Activated CD4-positive, alpha-beta memory T cell treated with anti-CD3 and anti-CD28 coated beads, Interleukin-2, amount 10 ng/mL, durations not matched to agents 7 days and 5 days (primary cell): Measurements from ENCODE around the gene FAM53B. TPM values are rescaled to one million over a fixed set of nuclear protein-coding genes. Genes with fewer than 3 reads are reported as not detected.
A peak's percentile ranks its signal among the peaks of the same experiment; 100 is the strongest.

Experiments
- CTCF ChIA-PET: fragments of 350-600 bp; sonication (Branson Sonifier 250); formaldehyde crosslinking; loops from one replicate; lab custom pipeline; 2021; ENCODE audit warnings: antibody characterized with exemption, inconsistent platforms; lab: Charles Lee
- POLR2A ChIA-PET: fragments of 350-600 bp; sonication (Branson Sonifier 250); formaldehyde crosslinking; loops from one replicate; lab custom pipeline; 2021; ENCODE audit warnings: antibody characterized with exemption; lab: Charles Lee
- DNase-seq: peaks from one replicate; pipeline ENCODE4 v3.0.0-alpha.2; 2020
- H3K27ac Mint-ChIP-seq: one replicate; pipeline ENCODE4 v1.8.0; 2021; ENCODE audit warnings: mild to moderate bottlenecking, mixed read lengths
- H3K27me3 Mint-ChIP-seq: one replicate; pipeline ENCODE4 v1.8.0; 2021; ENCODE audit warnings: mixed read lengths
- H3K36me3 Mint-ChIP-seq: one replicate; pipeline ENCODE4 v1.8.0; 2021; ENCODE audit warnings: low read depth, mixed read lengths
- H3K4me1 Mint-ChIP-seq: one replicate; pipeline ENCODE4 v1.8.0; 2021; ENCODE audit warnings: mixed read lengths
- H3K4me3 Mint-ChIP-seq: one replicate; pipeline ENCODE4 v1.8.0; 2021; ENCODE audit warnings: mild to moderate bottlenecking, mixed read lengths
- H3K9me3 Mint-ChIP-seq: one replicate; pipeline ENCODE4 v1.8.0; 2021; ENCODE audit warnings: mixed read lengths
- total RNA-seq, 2 experiments: library from RNA; stranded (reverse); gene quantifications; one replicate each; pipeline ENCODE4 v1.2.3, GENCODE V29; 2021

Gene FAM53B
- total RNA-seq, 2 experiments from 2014 or later, result 44.9 to 46.6 TPM

DNA sequence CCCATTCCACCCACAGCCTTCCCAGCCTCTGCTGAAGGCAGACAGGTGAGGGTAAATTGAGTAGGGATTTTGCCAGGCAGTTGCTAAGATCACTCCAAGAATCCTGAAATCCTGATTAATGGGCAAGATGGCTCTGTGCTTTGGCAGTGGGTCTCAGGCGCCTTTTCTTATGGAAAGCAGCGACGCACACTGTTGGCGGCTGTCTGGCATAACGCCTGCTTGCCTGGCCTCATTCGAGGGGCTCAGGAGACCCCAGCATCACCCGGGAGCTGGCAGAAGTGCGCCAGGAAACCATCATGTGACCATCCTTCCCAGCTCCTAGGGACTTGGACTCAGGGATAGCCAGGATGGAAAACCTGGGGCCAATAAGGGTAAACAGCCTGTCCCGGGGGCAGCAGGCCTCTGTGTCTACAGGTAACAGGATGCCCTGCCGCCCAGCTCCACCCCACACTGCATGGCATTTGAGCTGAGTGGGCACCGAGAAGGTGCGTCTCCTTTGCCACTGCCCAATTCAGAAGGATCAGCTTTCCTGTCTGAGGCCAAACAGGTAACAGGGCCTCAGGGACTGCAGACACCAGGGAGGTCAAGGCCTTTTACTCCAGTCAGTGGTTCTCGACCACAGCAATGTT, 98.6 kb downstream of the FAM53B start:
- ChIA-PET POLR2A (interaction anchor here (1.0 to 6.5 kb wide), 3 partner anchors 43 to 96 kb away, joined by 3 to 89 read pairs (median 4); no protein-coding TSS in a partner anchor), CTCF (interaction anchor here (1.1 to 6.8 kb wide), 2 partner anchors 73 to 95 kb away, joined by 3 to 74 read pairs; no protein-coding TSS in a partner anchor)
- Mint-ChIP-seq H3K9me3 (no peaks in the 10 kb centered on the region), H3K4me3 (no peak overlapping the region), H3K4me1 (peaks cover 89% of the 10 kb centered on the region), H3K36me3 (peaks cover 42% of the 10 kb centered on the region), H3K27me3 (no peaks in the 10 kb centered on the region), H3K27ac (peak overlapping the region; percentile 76)
- no peak for DNase-seq

DNA sequence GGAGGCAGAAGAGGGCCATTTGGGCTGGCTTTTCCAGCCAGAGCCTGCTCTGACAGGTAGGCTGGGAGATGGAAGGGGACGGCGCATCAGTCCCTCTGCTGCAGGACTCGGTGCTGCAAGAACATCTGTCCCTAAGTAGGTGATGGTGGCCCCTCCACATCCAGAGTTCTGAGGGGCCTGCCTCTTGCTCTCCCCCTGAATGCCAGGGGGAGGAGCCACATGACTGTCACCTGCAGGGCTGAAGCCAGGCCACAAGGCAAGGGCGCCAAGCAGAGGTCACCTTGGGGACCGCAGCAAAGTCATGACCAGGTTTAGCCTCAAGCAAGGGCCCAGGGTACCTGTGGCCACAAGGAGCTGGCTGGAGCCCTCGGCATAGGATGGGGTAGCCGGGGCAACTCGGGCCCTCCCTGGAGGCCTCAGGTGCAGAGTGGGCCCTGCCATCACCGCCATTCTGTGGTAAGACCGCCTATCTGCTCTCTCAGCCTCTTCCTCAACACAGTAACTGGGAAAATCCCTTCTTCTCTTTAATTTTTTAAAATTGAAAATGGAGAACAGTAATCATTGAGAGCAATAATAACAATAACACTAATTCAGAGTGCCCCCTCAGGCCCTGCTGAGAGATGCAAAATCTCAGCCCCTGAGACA, 99.3 kb downstream of the FAM53B start:
- Mint-ChIP-seq H3K4me3 (no peak overlapping the region), H3K27ac (peak overlapping the region; percentile 31), H3K9me3 (no peaks in the 10 kb centered on the region), H3K36me3 (peaks cover 37% of the 10 kb centered on the region), H3K27me3 (no peaks in the 10 kb centered on the region), H3K4me1 (peaks cover 89% of the 10 kb centered on the region)
- CTCF ChIA-PET, result interaction anchor here (1.1 to 6.8 kb wide), 3 partner anchors 74 to 97 kb away, joined by 3 to 74 read pairs (median 8); no protein-coding TSS in a partner anchor
- no peak for DNase-seq
- POLR2A ChIA-PET, result interaction anchor here (1.3 to 6.5 kb wide), 2 partner anchors 8 to 72 kb away, joined by 4 to 89 read pairs; no protein-coding TSS in a partner anchor

DNA sequence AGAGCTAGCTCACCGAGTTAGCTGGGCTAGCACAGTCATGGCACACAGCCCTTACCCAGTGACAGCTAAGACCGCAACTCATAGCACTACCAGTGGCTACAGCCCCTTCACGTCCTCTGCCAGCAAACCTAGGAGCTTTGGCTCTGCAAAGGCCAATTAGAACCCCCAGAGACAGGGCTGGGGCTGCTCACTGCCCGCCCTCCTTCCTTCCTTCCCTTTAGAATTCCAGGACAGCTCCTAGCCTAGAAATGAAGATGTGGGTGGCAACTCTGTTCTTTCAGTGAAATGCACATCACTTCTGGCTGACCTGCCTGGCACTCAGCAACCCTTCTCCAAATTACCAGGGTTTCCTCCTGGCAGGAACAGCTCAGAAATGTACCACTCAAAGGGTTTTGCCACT, 99.9 kb downstream of the FAM53B start:
- no peaks in the 10 kb centered on the region for H3K27me3 Mint-ChIP-seq
- no peak for DNase-seq
- no peak overlapping the region for H3K27ac Mint-ChIP-seq
- H3K36me3 Mint-ChIP-seq, result peaks cover 32% of the 10 kb centered on the region
- ChIA-PET POLR2A (interaction anchor here (1.3 to 2.1 kb wide), 2 partner anchors 9 to 78 kb away, joined by 4 to 5 read pairs; no protein-coding TSS in a partner anchor), CTCF (interaction anchor here (1.3 kb wide), 1 partner anchor 97 kb away, joined by 8 read pairs; no protein-coding TSS in a partner anchor)
- H3K4me3 Mint-ChIP-seq, result no peak overlapping the region
- no peaks in the 10 kb centered on the region for H3K9me3 Mint-ChIP-seq
- H3K4me1 Mint-ChIP-seq, result peaks cover 88% of the 10 kb centered on the region

DNA sequence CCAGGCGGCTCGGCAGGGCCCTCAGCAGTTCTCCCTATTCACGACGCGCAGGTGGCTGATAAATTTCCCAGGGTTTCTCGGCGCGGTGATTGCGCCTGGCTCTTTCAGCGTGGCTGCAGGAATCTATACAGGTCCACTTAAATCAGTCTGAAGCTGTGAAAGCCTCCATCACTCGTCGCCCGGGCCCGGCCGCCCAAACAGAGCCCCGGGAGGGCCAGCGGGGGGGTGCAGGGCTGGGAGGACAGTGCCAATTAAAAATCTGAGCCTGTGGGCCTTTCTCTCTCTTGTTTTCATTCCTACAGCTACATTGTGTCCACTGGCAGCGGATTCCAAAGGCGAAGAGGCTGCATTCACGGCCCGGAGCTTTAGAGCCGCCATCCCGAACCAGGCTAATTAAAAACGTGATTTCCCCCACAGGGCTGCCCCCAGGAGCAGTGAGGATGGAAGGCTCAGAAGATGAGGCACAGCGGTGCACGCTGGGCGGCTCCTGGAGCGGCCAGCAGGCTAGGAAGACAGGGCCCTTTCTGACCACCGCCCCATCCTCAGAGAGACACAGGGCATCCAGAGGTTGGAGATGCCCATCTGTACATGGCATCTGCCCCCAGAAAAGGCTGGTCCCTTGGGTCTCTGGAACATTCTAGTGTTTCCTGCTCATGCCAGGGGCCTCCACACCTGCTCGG, 100.7 kb downstream of the FAM53B start:
- no peaks in the 10 kb centered on the region for H3K9me3 Mint-ChIP-seq
- no peak overlapping the region for H3K27ac Mint-ChIP-seq
- POLR2A ChIA-PET, result interaction anchor here (1.3 to 3.0 kb wide), 3 partner anchors 10 to 79 kb away, joined by 4 to 15 read pairs (median 5); no protein-coding TSS in a partner anchor
- no peaks in the 10 kb centered on the region for H3K27me3 Mint-ChIP-seq
- CTCF ChIA-PET, result interaction anchor here (1.1 to 1.3 kb wide), 3 partner anchors 63 to 98 kb away, joined by 3 to 8 read pairs (median 4); no protein-coding TSS in a partner anchor
- no peak overlapping the region for H3K4me3 Mint-ChIP-seq
- DNase-seq, result no peak
- peaks cover 32% of the 10 kb centered on the region for H3K36me3 Mint-ChIP-seq
- H3K4me1 Mint-ChIP-seq, result peaks cover 85% of the 10 kb centered on the region

DNA sequence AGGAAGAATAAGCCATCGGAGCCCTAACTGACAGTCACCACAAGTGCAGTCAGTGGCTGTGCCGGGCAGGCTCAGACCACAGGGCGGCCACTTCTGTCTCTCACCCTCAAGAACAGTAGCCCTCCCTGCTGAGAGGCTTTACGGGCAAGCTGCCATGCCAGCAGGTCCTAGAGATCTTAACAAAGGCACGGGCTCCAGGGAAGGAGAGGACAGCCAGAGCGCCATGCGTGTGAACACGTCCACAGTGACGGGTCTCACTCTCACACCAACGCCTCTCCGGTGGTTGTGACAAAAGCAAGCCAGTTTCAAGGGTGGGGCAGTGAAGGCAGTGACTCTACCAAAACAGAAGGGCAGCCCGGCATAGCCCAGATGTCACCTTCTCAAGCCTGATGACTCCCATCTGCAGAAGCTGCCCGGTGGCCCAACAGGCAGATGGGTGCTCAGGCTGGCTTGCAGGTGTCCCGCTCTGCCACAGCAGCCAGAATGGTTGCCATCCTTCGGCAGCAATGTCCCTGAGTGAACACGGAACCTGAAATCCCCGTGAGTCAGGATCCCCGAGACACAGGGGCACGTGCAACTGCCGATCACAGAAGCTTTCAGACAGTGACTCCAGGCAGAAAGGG, 102.0 kb downstream of the FAM53B start:
- no peaks in the 10 kb centered on the region for H3K9me3 Mint-ChIP-seq
- H3K27ac Mint-ChIP-seq, result peak overlapping the region; percentile 94
- CTCF ChIA-PET, result interaction anchor here (1.1 to 1.3 kb wide), 3 partner anchors 17 to 99 kb away, joined by 3 to 4 read pairs (median 3); no protein-coding TSS in a partner anchor
- no peak for DNase-seq
- no peaks in the 10 kb centered on the region for H3K27me3 Mint-ChIP-seq
- peaks cover 28% of the 10 kb centered on the region for H3K36me3 Mint-ChIP-seq
- no peak overlapping the region for H3K4me3 Mint-ChIP-seq
- POLR2A ChIA-PET, result interaction anchor here (1.5 to 3.0 kb wide), 3 partner anchors 76 to 99 kb away, joined by 5 to 15 read pairs (median 5); no protein-coding TSS in a partner anchor
- H3K4me1 Mint-ChIP-seq, result peaks cover 83% of the 10 kb centered on the region

DNA sequence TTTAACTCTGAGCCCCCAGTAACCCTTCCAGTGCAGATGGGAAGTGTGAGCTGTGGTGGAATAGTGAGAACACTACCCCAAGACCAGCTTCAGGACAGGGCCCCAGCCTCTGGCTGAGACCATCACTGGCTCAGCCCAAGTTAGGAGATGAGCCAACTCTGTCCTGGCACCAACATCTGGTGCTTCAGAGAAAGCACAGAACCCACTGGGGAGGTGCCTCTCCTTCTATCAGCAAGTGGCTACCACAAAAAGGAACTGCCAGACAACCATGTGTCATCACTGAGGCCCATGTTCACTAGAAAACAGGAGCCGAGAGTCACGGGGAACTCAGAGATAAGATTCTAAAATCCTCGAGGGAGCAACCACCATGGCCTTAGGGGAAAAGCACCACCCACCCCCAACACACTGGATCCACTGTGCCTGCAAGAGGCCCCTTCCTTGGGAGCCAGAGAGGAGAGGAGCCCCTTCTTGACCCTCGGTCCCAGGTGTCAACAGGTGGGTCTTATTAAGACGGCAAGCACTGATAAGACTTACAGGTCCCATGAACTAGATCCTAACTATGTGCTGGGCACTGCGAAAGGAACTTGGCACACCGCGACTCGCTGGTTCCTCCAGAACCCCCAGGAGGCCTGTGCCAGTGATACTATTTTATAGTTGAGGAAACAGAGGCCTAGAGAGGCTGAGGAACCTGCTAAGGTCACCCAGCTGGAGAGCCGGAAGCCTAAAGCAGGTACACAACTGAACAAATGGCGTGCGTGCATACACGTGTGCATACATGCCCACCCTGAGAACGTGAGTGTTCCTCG, 102.7 kb downstream of the FAM53B start:
- DNase-seq, result peak; percentile 59
- peaks cover 83% of the 10 kb centered on the region for H3K4me1 Mint-ChIP-seq
- peaks cover 23% of the 10 kb centered on the region for H3K36me3 Mint-ChIP-seq
- POLR2A ChIA-PET, result interaction anchor here (0.8 to 3.0 kb wide), 3 partner anchors 18 to 100 kb away, joined by 3 to 15 read pairs (median 5); no protein-coding TSS in a partner anchor
- peak overlapping the region; percentile 94 for H3K27ac Mint-ChIP-seq
- CTCF ChIA-PET, result interaction anchor here (1.3 kb wide), 1 partner anchor 18 kb away, joined by 3 read pairs; no protein-coding TSS in a partner anchor
- no peaks in the 10 kb centered on the region for H3K27me3 Mint-ChIP-seq
- no peaks in the 10 kb centered on the region for H3K9me3 Mint-ChIP-seq
- H3K4me3 Mint-ChIP-seq, result peak overlapping the region; percentile 54

DNA sequence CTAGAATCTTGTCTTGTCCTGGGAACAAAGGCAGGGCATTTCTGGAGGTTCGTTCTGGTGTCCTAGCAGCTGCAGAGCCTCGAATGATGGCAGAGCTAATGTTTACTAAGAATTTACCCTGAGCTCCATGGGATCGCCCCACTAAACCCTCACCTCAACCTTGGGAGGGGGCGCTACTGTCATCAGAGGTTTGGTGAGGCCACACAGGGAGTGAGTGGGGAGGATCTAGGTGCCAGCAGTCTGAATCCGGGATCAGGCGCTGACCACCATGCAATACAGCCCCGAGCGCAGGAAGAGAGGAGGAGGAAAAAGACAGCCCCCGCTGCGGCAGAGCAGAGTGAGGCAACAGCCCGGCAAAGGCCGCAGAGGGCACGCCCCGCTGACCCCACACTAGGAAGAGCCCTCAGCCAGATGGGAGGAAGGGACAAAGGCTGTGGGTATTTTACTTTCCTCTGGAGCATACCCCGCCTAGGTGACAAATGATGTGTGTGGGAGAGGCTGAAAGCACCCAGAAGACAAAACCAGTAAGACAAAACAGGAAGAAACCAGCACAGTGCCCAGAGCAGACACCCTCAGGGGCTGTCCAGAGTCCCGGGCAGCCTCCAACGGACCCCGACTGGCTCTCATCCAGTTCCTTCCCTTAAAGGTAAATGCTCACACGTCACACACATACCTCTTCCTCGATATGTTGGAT, 103.5 kb downstream of the FAM53B start:
- POLR2A ChIA-PET, result interaction anchor here (0.7 to 3.0 kb wide), 2 partner anchors 78 kb away, joined by 3 to 15 read pairs; no protein-coding TSS in a partner anchor
- peak overlapping the region; percentile 94 for H3K27ac Mint-ChIP-seq
- peaks cover 25% of the 10 kb centered on the region for H3K36me3 Mint-ChIP-seq
- H3K9me3 Mint-ChIP-seq, result no peaks in the 10 kb centered on the region
- peaks cover 83% of the 10 kb centered on the region for H3K4me1 Mint-ChIP-seq
- H3K4me3 Mint-ChIP-seq, result peak overlapping the region; percentile 54
- DNase-seq, result no peak
- CTCF ChIA-PET, result interaction anchor here (0.9 to 1.3 kb wide), 2 partner anchors 18 to 79 kb away, joined by 3 read pairs; no protein-coding TSS in a partner anchor
- no peaks in the 10 kb centered on the region for H3K27me3 Mint-ChIP-seq

DNA sequence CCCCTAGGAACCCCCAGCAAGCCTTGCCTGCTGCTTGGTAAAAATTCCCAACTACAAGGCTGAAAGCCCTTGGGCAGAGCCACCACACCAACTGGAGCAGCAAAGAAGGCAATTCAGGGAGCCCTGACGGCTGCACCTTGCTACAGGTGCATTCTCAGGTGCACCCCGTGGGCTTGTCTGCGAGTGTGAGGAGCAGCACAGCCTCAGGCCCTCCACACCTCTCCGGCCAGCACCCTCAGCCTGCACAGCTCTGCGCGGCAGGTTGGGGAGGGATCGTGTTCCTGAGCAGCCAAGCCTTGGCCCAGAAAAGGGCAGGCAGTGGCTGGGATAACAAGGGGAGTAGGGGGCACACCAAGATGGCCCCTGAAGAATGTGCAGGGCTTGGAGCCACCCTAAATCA, 104.1 kb downstream of the FAM53B start:
- ChIA-PET CTCF (interaction anchor here (0.9 kb wide), 1 partner anchor 79 kb away, joined by 3 read pairs; no protein-coding TSS in a partner anchor), POLR2A (interaction anchor here (0.7 to 1.1 kb wide), 2 partner anchors 78 kb away, joined by 3 read pairs; no protein-coding TSS in a partner anchor)

DNA sequence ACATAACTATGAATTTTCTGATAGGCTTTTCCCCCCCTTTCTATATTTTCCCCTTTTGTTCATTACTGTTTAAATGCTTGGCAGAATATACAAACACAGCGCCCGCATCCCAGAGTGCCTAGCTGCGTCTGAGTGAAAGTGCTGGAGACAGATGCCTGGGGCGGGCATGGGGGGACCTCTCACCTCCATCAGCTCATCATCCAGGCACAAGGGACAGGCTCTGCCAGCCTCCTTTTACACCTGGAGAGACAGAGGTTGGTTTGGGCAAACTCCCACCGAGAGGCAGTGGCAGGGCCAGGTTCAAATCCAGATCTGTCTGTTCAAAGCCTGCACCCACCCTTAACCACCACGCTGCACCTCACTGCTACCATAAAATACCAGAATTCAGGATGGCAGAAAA, 104.5 kb downstream of the FAM53B start:
- ChIA-PET POLR2A (interaction anchor here (1.1 kb wide), 1 partner anchor 78 kb away, joined by 3 read pairs; no protein-coding TSS in a partner anchor), CTCF (no interaction called here)
- DNase-seq, result no peak
- Mint-ChIP-seq H3K4me3 (no peak overlapping the region), H3K4me1 (peaks cover 78% of the 10 kb centered on the region), H3K27me3 (no peaks in the 10 kb centered on the region), H3K9me3 (peaks cover 1% of the 10 kb centered on the region), H3K27ac (no peak overlapping the region), H3K36me3 (peaks cover 32% of the 10 kb centered on the region)

More for the DNA sequence above, 104.1 kb downstream of the FAM53B start:
- DNase-seq, result no peak
- no peak overlapping the region for H3K4me3 Mint-ChIP-seq
- H3K27ac Mint-ChIP-seq, result peak overlapping the region; percentile 94
- no peaks in the 10 kb centered on the region for H3K27me3 Mint-ChIP-seq
- peaks cover 81% of the 10 kb centered on the region for H3K4me1 Mint-ChIP-seq
- no peaks in the 10 kb centered on the region for H3K9me3 Mint-ChIP-seq
- peaks cover 30% of the 10 kb centered on the region for H3K36me3 Mint-ChIP-seq

DNA sequence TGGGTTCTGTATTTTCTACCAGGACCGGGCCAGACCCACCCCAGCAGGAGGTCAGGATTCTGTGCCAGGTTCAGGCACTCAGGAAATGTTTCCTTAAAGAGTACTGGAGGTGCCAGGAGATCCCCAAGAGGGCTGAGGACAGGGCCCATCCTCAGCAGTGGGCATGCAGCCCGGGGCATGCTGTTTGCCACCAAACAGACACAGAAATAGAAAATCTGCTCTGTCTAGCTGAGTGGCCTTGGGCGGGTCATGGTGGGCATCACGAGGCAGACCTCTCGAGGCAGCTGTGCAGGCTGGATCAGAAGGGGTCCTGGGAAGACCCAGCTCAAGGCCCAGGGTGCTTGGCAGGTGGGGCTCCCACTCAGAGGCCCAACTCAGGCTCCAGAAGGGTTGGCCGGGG, 105.0 kb downstream of the FAM53B start:
- no peak overlapping the region for H3K4me3 Mint-ChIP-seq

More for the DNA sequence above, 105.0 kb downstream of the FAM53B start:
- ChIA-PET POLR2A (interaction anchor here (1.1 kb wide), 1 partner anchor 79 kb away, joined by 3 read pairs; no protein-coding TSS in a partner anchor), CTCF (no interaction called here)
- Mint-ChIP-seq H3K9me3 (peaks cover 4% of the 10 kb centered on the region), H3K27me3 (no peaks in the 10 kb centered on the region), H3K4me1 (peaks cover 74% of the 10 kb centered on the region), H3K27ac (peak overlapping the region; percentile 6), H3K36me3 (peaks cover 35% of the 10 kb centered on the region)
- DNase-seq, result no peak
